A549 (cell line): ENCODE measurements around the gene SCNN1B.

Experiments used
- CBX2 ChIP-seq: fragments of 200-600 bp; sonication (generic); IDR thresholded peaks from 2 replicates; pipeline ENCODE4 v1.6.1; 2016; ENCODE audit warnings: low read depth, mild to moderate bottlenecking, borderline replicate concordance
- EP300 ChIP-seq, 2 experiments: fragments of >200 bp; sonication (Bioruptor Twin); formaldehyde crosslinking; IDR thresholded peaks; 2 replicates in 1 of 2; 3 replicates in 1 of 2; pipeline ENCODE4 v1.6.1; 2016 to 2017
- FOXS1 ChIP-seq: fragments of 250-450 bp; sonication (Bioruptor Pico); IDR thresholded peaks from 2 replicates; pipeline ENCODE4 v1.5.0; 2020; ENCODE audit warnings: mild to moderate bottlenecking, moderate library complexity
- KDM1A ChIP-seq: fragments of 200-600 bp; sonication (generic); IDR thresholded peaks from 2 replicates; pipeline ENCODE4 v1.6.1; 2016; ENCODE audit warnings: low read depth, mild to moderate bottlenecking
- ZFP36 ChIP-seq: fragments of 450-650 bp; IDR thresholded peaks from 2 replicates; pipeline ENCODE4 v1.6.1; 2014; ENCODE audit warnings: borderline replicate concordance; ENCODE audit not compliant: partially characterized antibody
- TF ChIP-seq, protein P1 (sequence below): fragments of >200 bp; sonication (Bioruptor Twin); formaldehyde crosslinking; IDR thresholded peaks from 3 replicates; pipeline ENCODE4 v1.5.1; 2016
- TF ChIP-seq, protein P2 (sequence below): IDR thresholded peaks from 2 replicates; pipeline ENCODE4 v1.6.1; 2012

GRCh38 chr16:23428351-23428750 is 126.2 kb downstream of the SCNN1B start:
- TF ChIP-seq KDM1A (no peak), ZFP36 (no peak), EP300 (IDR thresholded peaks at IDR 0.05) (no peak), FOXS1 (CRISPR knock-in tag) (no peak), CBX2 (no peak)
- TF ChIP-seq, protein P1, sequence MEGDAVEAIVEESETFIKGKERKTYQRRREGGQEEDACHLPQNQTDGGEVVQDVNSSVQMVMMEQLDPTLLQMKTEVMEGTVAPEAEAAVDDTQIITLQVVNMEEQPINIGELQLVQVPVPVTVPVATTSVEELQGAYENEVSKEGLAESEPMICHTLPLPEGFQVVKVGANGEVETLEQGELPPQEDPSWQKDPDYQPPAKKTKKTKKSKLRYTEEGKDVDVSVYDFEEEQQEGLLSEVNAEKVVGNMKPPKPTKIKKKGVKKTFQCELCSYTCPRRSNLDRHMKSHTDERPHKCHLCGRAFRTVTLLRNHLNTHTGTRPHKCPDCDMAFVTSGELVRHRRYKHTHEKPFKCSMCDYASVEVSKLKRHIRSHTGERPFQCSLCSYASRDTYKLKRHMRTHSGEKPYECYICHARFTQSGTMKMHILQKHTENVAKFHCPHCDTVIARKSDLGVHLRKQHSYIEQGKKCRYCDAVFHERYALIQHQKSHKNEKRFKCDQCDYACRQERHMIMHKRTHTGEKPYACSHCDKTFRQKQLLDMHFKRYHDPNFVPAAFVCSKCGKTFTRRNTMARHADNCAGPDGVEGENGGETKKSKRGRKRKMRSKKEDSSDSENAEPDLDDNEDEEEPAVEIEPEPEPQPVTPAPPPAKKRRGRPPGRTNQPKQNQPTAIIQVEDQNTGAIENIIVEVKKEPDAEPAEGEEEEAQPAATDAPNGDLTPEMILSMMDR = no peak
- TF ChIP-seq, protein P2, sequence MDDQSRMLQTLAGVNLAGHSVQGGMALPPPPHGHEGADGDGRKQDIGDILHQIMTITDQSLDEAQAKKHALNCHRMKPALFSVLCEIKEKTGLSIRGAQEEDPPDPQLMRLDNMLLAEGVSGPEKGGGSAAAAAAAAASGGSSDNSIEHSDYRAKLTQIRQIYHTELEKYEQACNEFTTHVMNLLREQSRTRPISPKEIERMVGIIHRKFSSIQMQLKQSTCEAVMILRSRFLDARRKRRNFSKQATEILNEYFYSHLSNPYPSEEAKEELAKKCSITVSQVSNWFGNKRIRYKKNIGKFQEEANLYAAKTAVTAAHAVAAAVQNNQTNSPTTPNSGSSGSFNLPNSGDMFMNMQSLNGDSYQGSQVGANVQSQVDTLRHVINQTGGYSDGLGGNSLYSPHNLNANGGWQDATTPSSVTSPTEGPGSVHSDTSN = no peak
